Spleen (tissue), 11 donors: ENCODE data around the gene ENO4. TPM values are rescaled to one million over a fixed set of nuclear protein-coding genes. Genes with fewer than 3 reads are reported as not detected.
A peak's percentile ranks its signal among the peaks of the same experiment; 100 is the strongest.

ENCODE experiments used
- DNase-seq: peaks from one replicate; pipeline ENCODE4 v3.0.0-alpha.2; 2020
- H3K27ac ChIP-seq, 8 donors: fragments of 200-600 bp; sonication (generic) in 7 of 8; 1 replicate in 4 of 8; 2 replicates in 4 of 8; pipeline versions ENCODE4 v1.5.0 to v1.8.0; 2016 to 2021; ENCODE audit warnings: inconsistent platforms in 4 of 8, mild to moderate bottlenecking in 4 of 8, moderate library complexity in 1 of 8
- H3K27me3 ChIP-seq, 7 donors: fragments of 200-600 bp; sonication (generic) in 6 of 7; replicated peaks in 1 of 7; 1 replicate in 4 of 7; 2 replicates in 3 of 7; pipeline versions ENCODE4 v1.5.0 to v1.8.0; 2016 to 2021; ENCODE audit warnings: inconsistent platforms in 3 of 7, mild to moderate bottlenecking in 1 of 7
- H3K36me3 ChIP-seq, 6 donors: fragments of 200-600 bp; sonication (generic) in 5 of 6; 1 replicate in 4 of 6; 2 replicates in 2 of 6; pipeline versions ENCODE4 v1.5.0 to v1.8.0; 2016 to 2021; ENCODE audit warnings: inconsistent platforms in 2 of 6
- H3K4me1 ChIP-seq, 6 donors: fragments of 200-600 bp; sonication (generic) in 5 of 6; 1 replicate in 3 of 6; 2 replicates in 3 of 6; pipeline versions ENCODE4 v1.5.0 to v1.8.0; 2016 to 2021; ENCODE audit warnings: inconsistent platforms in 3 of 6
- H3K4me3 ChIP-seq, 8 donors: fragments of 200-600 bp; sonication (generic) in 7 of 8; 1 replicate in 4 of 8; 2 replicates in 4 of 8; pipeline versions ENCODE4 v1.5.0 to v1.8.0; 2016 to 2021; ENCODE audit warnings: inconsistent platforms in 4 of 8, mild to moderate bottlenecking in 4 of 8, moderate library complexity in 2 of 8
- H3K9me3 ChIP-seq, 8 donors: fragments of 200-600 bp; sonication (generic) in 7 of 8; 1 replicate in 4 of 8; 2 replicates in 4 of 8; pipeline versions ENCODE4 v1.5.0 to v1.8.0; 2016 to 2021; ENCODE audit warnings: inconsistent platforms in 4 of 8
- POLR2A ChIP-seq, 3 donors: fragments of 450-650 bp; IDR thresholded peaks; one replicate each; pipeline ENCODE4 v1.5.1; 2017; ENCODE audit warnings: antibody characterized with exemption in 3 of 3, mild to moderate bottlenecking in 1 of 3
- POLR2AphosphoS5 ChIP-seq, 3 donors: sonication (generic); formaldehyde crosslinking; IDR thresholded peaks; one replicate each; pipeline ENCODE4 v1.5.1; 2017; ENCODE audit warnings: antibody characterized with exemption in 3 of 3
- WGBS, 5 donors: extraction: QIAGEN DNeasy Blood & Tissue Kit in 3 of 5; methylation state at CpG; one replicate each; pipeline versions ENCODE4 v1.1.5 to v1.1.7; 2013 to 2018; 5-methylcytosine and 5-hydroxymethylcytosine counted together
- intact Hi-C: fragments of 100-400 bp; cut with DNase I; formaldehyde crosslinking; loops from one replicate; pipeline ENCODE4 v1.15.0; 2023; ENCODE audit warnings: low total_unique reads
- polyA plus RNA-seq, 3 donors: library from polyadenylated mRNA; stranded (reverse); fragments of 200-250 nt; gene quantifications; one replicate each; pipeline ENCODE4 v1.2.1, GENCODE V29; 2013
- total RNA-seq, 7 donors: library from RNA; depleted of rRNA in 3 of 7; stranded (reverse); fragments of >200 nt in 3 of 7; fragmentation: NEBNext Ultra II Directional in 4 of 7; extraction: Animal tissue kit (Norgen Biotek cat#: 25700) in 4 of 7; gene quantifications; one replicate each; pipeline versions ENCODE4 v1.1.0 to v1.2.1, GENCODE V29; 2016 to 2021
- TF ChIP-seq, protein P1 (sequence below), 11 experiments: fragments of 200-600 bp in 7 of 11; fragments of 450-650 bp in 4 of 11; sonication (generic) in 4 of 11; IDR thresholded peaks in 8 of 11; conservative IDR thresholded peaks in 3 of 11; 1 replicate in 7 of 11; 2 replicates in 4 of 11; pipeline versions ENCODE4 v1.4.0 to v1.8.0; 2016 to 2021; ENCODE audit warnings: antibody characterized with exemption in 11 of 11, inconsistent platforms in 4 of 11, mild to moderate bottlenecking in 1 of 11
- donor health status: healthy with polysubstance abuse.
- donor health status: DM: no; HTN: no; CAD: no; lungs with moderate emphysema.
- donor health status: DM: no; HTN: no; CAD: no.
- donor health status: Bipolar disorder and iron deficiency.
- donor health status: healthy.
- donor health status: DM: no; HTN: no; CAD: no.
- donor health status: DM: yes; HTN: yes; CAD: no.

The ENO4 gene
- total and polyA plus RNA-seq, 10 donors = 0.03 to 0.09 TPM; not detected in 8

- intact Hi-C loops = no loop called here
- no peak overlapping the region for H3K27ac ChIP-seq
- no peak for TF ChIP-seq POLR2A (IDR thresholded peaks at IDR 0.05)
- TF ChIP-seq, protein P1, sequence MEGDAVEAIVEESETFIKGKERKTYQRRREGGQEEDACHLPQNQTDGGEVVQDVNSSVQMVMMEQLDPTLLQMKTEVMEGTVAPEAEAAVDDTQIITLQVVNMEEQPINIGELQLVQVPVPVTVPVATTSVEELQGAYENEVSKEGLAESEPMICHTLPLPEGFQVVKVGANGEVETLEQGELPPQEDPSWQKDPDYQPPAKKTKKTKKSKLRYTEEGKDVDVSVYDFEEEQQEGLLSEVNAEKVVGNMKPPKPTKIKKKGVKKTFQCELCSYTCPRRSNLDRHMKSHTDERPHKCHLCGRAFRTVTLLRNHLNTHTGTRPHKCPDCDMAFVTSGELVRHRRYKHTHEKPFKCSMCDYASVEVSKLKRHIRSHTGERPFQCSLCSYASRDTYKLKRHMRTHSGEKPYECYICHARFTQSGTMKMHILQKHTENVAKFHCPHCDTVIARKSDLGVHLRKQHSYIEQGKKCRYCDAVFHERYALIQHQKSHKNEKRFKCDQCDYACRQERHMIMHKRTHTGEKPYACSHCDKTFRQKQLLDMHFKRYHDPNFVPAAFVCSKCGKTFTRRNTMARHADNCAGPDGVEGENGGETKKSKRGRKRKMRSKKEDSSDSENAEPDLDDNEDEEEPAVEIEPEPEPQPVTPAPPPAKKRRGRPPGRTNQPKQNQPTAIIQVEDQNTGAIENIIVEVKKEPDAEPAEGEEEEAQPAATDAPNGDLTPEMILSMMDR (IDR thresholded peaks at IDR 0.05 in 8 of 11, conservative IDR thresholded peaks at IDR 0.05 in 3 of 11) = no peak
- TF ChIP-seq POLR2AphosphoS5 (IDR thresholded peaks at IDR 0.05) = no peak
- peaks cover 0 to 8% (median 0%) of the 10 kb centered on the region in 7 donors for H3K27me3 ChIP-seq
- 88 to 92% (median 91%) methylated on average over 6 of the region's 6 CpGs for WGBS, 5 donors
- H3K36me3 ChIP-seq = no peaks in the 10 kb centered on the region
- H3K9me3 ChIP-seq = no peaks in the 10 kb centered on the region
- no peak overlapping the region for H3K4me3 ChIP-seq
- DNase-seq = no peak
- no peaks in the 10 kb centered on the region for H3K4me1 ChIP-seq
These were observed 8.8 kb upstream of the ENO4 start for GRCh38 chr10:116840389-116841075.

DNA sequence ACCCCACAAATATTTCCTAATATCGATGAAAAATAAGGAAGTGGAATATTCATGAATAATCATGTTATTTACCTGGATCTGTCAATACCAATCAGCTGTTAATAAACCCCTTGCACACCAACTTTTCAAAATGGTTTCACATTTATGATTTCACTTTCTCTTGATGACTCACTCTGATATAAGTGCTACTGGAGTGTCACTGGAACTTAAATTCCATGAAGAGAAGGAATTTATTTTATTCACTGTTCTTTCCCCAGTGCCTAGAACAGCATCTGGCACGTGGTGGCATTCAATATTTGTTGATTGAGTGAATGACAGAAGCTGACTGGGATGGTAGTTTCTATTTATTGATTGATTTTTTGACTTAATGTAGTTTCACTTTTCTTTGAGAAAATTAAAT lies 3.5 kb upstream of the ENO4 start:
- 48 to 70% (median 64%) methylated on average over 2 of the region's 2 CpGs for WGBS, 5 donors
- intact Hi-C loops = no loop called here
- H3K27ac ChIP-seq = no peak overlapping the region
- TF ChIP-seq POLR2AphosphoS5 (IDR thresholded peaks at IDR 0.05) (no peak), POLR2A (IDR thresholded peaks at IDR 0.05) (no peak)
- TF ChIP-seq, protein P1 (IDR thresholded peaks at IDR 0.05 in 8 of 11, conservative IDR thresholded peaks at IDR 0.05 in 3 of 11) = no peak
- H3K9me3 ChIP-seq = no peaks in the 10 kb centered on the region
- peaks cover 0 to 24% (median 10%) of the 10 kb centered on the region in 6 donors for H3K4me1 ChIP-seq
- H3K36me3 ChIP-seq = no peaks in the 10 kb centered on the region
- H3K27me3 ChIP-seq = peaks cover 0 to 42% (median 14%) of the 10 kb centered on the region in 7 donors
- no peak for DNase-seq
- no peak overlapping the region for H3K4me3 ChIP-seq

GRCh38 chr10:116848032-116848943 lies 1.0 kb upstream of the ENO4 start:
- Histone ChIP-seq H3K27me3 (peaks cover 0 to 52% (median 21%) of the 10 kb centered on the region in 7 donors), H3K9me3 (no peaks in the 10 kb centered on the region), H3K4me1 (peaks cover 0 to 24% (median 10%) of the 10 kb centered on the region in 6 donors), H3K4me3 (peak overlapping the region in 7 of 8 donors; percentile 42 to 73 (median 52)), H3K36me3 (no peaks in the 10 kb centered on the region), H3K27ac (peak overlapping the region in 5 of 8 donors; percentile 46 to 84 (median 74))
- DNase-seq = no peak
- intact Hi-C loops = no loop called here
- 22 to 38% (median 23%) methylated on average over 17 of the region's 17 CpGs for WGBS, 5 donors
- TF ChIP-seq POLR2AphosphoS5 (IDR thresholded peaks at IDR 0.05) = peak in 1 of 3 donors; percentile 48
- TF ChIP-seq, protein P1 (IDR thresholded peaks at IDR 0.05 in 8 of 11, conservative IDR thresholded peaks at IDR 0.05 in 3 of 11) = no peak

DNA sequence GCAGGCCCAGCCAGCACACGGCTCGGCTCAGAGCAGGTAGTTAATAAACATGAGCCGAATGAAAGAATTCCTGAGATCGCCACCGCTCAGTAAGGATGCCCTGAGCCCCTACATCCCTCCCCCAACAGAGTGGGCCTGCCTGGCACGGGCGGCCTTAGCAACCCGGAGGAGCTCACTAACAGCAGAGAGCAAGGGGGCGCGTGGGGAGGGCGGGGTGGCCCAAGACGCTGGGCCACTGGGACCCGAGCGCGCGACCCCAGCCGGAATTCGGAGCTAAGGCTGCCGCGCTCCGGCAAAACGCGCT lies 403 bp upstream of the ENO4 start:
- TF ChIP-seq, protein P1 (IDR thresholded peaks at IDR 0.05 in 8 of 11, conservative IDR thresholded peaks at IDR 0.05 in 3 of 11) = no peak
- no peak for TF ChIP-seq POLR2A (IDR thresholded peaks at IDR 0.05)
- no peak for TF ChIP-seq POLR2AphosphoS5 (IDR thresholded peaks at IDR 0.05)
- Histone ChIP-seq H3K36me3 (no peaks in the 10 kb centered on the region), H3K4me1 (peaks cover 0 to 24% (median 10%) of the 10 kb centered on the region in 6 donors), H3K9me3 (no peaks in the 10 kb centered on the region), H3K27ac (peak overlapping the region in 5 of 8 donors; percentile 46 to 84 (median 74)), H3K27me3 (peaks cover 0 to 52% (median 21%) of the 10 kb centered on the region in 7 donors), H3K4me3 (peak overlapping the region; percentile 37 to 73 (median 51))
- intact Hi-C loops = no loop called here
- DNase-seq = peak; percentile 78
- 1 to 9% (median 2%) methylated on average over 12 to 23 of the region's 23 CpGs for WGBS, 5 donors
